HTR-8/SVneo (cell line): ENCODE results near the gene ETV5.

Experiments used
- DNase-seq: peaks from one replicate; pipeline ENCODE4 v3.0.0; 2011; ENCODE audit warnings: low spot score, mixed read lengths; ENCODE audit not compliant: insufficient read length
- FAIRE-seq: peaks from 2 replicates; lab custom pipeline; 2011; peaks lifted over from hg19 to GRCh38; lab: Jason Lieb, UNC

Gene ETV5

DNA sequence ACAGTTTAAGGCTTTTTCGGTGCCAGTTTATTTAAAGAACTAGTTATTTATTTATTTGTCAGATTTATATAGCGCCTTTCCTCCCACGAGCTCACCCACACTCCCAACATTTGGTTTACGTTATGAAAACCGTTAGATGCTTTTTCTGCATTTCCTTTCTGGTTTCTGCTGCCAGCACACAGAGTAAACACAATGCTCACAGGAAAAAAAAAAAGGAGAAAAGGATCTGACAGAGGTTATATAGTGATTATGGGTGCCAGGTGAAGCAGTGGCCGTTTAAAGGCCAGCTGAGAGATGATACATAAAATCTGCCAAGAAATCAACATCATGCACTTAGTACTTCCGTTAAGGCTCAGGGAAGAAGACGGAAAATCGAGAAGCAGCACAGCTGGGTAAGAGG, 37.9 kb downstream of the ETV5 start:
- DNase-seq = no peak
- FAIRE-seq = no peak

DNA sequence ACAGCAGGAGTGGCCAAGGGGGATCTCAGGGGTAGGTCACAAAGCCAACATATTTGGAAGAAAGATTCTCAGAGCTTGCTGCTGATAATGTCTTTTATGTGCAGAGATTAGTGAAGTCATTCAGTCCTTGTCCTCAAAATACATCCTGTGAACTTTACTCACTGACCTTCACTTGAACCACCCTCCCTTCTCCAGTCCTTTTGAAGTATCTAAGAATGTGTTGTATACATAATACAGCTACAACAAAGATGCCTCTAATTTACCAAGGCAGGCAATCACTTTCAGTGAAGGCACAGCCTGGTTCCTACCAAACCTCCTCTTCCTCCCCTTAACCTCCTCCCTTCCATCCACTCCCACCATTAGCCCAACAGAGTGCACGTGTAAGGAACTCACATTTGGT, 38.3 kb downstream of the ETV5 start:
- FAIRE-seq (no peak), DNase-seq (no peak)

DNA sequence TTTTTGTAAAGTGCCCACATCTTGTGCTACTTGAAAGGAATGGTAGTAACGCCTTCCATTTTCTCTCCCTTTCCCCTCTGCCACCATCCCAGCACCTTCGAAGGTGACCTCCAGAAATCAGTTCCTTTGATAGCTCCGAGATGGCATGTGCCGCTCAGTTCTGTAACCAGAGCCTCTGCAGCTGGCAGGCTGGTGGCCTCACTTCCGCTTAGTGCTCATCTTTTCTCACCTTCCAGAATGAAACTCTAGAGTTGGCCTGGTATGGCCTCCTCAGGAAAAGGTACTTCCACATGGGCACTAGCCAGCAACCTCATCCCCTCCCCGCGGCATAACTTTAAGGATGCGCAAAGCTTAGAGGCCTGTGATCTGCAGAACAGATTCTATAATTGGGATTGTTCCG, 38.8 kb downstream of the ETV5 start:
- no peak for FAIRE-seq
- DNase-seq = no peak

DNA sequence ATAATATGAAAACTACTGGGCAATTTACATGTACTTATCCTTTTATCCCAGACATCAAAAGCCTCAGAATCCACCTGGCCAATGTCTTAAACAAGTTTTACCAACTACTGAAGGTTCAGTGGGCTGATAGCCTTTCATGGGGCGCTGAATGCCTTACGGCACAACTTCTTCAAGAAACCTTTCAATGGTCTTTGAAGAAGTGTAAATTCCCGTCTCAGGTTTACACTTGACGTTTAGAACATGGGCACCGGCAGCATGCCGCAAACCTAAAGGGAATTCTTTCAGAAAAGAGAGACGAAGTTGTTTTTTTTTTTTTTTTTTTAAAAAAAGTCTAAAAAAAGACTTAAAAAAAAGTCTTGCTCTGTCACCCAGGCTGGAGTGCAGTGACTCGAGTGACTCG, 39.7 kb downstream of the ETV5 start:
- no peak for FAIRE-seq
- no peak for DNase-seq

DNA sequence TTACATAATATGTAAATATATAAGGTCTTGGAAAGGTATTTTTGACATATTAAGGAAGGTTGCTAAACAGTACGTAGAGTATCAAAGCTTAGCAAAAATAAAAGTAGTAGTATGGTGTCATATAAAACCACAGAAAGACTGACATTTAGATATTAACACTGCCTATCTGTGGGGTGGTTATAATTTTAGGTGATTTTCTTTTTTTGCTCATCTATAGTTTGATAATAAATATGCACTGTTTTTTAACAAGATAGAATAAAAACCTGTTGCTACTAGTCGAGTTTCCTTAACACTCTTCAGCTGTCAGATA, 40.7 kb downstream of the ETV5 start:
- FAIRE-seq (no peak), DNase-seq (no peak)

DNA sequence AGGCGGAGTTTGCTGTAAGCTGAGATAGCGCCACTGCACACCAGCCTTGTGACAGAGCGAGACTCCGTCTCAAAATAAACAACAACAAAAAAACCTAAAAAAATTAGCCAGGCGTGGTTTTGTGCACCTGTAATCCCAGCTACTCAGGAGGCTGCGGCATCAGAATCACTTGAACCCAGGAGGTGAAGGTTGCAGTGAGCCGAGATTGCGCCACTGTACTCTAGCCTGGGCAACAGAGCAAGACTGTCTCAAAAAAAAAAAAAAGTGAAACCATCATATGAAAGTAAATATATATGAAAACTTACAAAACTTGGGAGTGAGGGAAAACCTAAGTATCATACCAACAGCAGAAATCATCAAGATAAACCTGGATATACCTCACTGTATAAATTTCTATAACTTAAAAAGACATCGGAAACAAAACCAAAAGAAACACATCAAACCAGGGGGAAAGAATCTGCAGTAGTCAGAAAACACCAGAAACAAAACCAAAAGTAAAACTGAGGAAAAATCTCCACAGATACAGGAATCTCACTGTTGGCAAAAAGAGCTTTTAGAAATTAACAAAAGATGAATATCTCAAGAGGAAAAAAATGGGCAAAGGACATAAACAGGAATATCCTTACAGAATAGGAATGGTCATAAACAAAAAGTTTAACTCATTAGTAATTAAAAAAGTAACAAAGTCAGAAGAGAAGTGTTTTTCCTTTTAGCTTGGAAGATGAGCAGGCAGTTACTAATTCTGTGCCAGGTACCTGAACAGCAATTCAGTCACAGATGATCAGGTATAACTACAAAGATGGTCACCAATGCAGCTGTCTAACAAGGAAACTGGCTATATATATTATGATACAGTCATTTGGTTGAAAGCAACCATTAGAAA, 41.3 kb downstream of the ETV5 start:
- no peak for DNase-seq
- no peak for FAIRE-seq

DNA sequence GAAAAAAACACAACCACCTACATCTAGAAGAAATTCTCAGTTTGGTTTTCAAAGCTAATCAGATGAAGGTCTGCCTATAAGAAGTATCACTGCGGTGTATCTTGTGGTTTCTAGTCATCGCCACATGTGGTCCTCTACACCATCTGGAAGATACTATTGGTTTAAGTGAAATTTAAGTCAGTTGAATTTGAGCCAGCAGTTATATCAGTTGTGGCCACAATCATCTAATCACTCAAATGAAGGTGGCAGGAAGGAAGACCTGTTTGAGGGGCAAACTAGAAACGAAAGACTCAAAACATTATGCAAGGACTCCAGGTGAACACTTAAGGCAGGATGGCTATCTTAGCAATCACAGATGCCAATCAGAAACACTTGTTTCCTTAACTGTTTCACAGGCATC, 48.7 kb downstream of the ETV5 start:
- DNase-seq (no peak), FAIRE-seq (no peak)

DNA sequence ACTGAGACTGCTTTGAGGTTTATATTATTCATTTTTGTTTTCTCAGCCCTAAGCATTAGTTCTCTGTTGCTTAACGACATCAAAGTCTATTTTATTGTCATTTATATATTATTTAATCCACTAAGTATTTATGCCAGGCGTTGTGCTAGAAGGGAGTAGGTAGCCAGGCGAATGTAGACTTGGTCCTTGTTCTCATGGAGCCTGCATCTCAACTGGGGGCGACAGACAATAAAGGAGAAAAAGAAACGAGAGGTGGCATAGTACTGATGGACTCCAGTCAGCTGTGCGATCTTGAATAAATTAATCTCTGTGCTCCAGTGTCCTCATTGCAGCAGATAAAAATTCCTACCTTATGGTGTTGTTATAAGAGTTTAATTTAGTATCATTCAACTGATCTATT, 49.7 kb downstream of the ETV5 start:
- no peak for FAIRE-seq
- no peak for DNase-seq

DNA sequence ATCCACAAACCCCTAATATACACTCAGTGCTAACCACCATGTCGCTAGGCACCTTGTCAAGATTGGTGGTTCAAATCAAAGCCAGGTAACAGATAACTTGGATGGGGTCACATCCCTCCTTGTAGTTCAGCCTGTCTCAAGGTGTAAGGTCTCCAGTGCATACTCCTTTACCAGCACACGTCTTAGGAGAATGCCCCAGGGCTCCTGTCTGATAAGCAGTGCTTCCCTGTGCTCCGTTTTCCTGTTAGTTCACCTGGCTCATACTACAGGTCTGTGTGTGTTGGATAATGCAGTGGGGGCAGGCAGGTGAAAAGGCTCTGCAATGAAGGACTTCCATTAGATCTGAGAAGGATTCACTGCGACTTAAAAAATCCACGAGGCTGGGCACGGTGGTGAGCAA, 50.7 kb downstream of the ETV5 start:
- DNase-seq = no peak
- FAIRE-seq = no peak

DNA sequence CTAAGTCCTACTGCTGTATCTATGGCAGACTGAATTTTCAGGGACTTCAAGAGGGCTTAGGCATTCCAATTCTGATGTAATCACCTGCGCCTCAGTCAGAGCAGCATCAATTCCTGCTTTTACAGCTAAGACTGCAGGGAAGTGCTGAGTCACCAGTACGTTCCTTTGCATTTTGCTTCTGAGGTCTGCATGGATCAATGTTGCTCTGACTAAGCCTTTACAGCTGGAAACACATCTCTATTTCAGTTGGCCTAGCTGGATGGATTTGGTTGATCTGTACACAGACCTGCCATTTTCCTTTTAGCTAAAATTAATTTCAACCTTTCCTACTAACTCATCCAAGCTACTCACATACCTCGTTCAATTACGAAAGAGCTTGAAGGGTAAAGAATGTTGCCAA, 51.3 kb downstream of the ETV5 start:
- FAIRE-seq = no peak
- DNase-seq = peak; percentile 6

DNA sequence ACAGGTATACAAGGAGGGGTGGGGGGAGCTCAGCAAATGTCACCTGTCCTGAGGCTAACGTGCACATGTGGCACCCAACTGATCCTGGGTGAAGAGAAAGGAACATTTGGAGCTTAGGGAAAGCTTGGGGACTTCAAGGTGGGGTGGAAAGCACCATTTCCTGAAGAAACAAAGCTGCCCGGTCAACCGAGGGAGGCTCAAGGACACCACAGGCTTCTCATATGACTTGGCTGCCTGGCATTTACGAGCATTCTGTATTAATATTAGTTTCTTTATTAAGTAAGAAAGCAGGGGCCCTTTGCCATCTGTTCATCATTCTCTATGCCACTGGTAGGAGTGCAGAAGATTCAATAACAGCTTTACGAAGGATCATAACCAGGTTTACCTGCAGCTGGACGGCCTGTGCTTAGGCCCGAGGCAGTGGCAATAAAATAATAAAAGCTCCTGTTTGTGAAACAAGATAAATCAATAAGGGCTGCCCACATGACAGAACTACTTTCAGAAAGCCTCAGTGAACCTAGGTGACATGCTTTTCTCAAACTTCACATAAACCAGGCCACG, 54.0 kb downstream of the ETV5 start:
- FAIRE-seq = no peak
- DNase-seq = no peak

DNA sequence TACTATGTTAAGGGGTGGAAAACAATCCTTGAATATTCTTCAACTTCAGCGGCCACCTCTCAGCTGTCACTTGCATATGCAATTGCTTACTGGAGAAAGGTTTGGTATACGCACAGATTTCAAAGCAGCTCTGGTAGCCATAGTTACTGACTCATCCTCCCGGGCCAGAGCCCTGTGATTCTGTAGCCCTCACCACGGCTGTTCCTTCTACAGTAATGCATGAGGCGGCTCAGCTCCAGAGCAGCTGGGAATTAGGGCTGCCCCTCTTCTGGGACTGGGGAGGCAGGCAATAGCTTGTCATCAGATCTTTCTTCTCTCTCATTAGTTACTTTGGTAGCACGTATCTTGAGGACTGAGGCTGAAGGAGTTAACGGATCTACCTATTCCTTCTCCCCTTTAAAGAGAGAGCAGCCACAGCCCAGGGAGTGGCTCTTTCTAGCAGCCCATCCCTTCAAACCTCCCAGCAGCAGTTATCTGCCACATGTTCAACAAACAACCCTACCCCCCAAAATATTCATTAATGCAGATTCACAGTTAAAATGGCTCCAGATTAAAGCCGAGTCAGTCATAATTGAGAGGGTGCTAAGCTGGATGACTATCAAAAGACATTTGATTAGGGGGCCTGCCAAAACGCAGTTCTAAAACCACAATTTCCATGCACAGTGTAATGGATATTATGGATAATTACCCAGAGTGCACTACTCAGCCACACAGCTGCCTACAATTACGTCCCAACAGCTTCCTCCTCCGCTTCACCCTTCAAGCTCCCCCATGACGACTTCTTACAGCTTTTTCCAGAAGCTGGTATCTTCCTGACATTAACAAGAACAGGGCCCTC, 54.7 kb downstream of the ETV5 start:
- FAIRE-seq (no peak), DNase-seq (no peak)

DNA sequence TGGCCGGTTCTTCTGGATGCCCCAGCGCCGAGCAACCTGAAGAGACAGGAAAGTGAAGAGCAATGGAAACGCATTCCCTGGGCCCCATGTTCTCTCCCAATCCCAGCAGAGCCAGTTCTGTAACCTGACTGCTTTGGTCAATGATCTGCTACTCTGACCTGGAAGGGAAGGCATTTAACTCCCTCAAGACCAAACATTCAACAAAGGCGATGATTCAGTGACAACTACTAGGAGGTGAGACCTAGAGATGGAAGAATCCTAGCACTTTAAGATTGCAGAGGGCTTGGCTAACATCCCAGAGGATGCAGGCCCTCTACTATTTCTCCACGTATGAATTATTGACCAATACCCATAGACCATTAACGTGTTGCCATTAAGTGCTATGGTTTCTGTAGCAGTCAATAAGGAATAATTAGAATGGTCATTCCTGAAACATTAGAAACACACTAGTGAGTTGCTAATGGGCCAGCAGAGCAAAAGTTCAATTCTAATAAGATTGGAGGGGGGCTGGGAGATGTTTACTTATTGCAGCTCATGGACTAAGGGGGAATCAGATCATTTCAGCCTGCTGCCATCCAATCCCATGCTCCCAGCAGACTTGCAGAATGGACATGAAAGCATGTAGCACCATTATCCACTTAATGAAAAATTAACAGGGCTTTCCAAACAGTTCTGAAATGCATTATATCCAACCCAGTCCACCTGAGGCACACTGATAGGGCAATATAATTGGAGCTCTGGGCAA, 56.6 kb downstream of the ETV5 start:
- no peak for DNase-seq
- FAIRE-seq = no peak

DNA sequence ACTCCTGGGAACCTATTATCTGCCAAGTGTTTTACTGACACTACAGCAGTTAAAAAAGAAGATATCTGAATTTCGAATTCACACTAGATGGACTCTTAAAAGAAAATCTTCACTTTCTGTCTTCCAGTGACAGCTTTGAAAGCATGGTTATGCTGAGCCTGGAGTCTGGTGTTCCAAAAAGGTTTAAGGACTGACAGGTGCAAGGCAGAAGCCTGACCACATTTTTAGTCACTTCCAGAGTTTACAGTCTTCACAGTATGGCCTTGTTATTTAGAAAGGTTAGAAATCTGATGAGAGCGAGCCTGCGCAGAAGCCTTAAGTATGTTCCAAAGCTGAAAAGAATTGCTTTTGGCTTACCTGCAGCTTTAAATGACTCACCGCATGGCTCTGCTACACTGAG, 59.9 kb downstream of the ETV5 start:
- no peak for DNase-seq
- FAIRE-seq = no peak

DNA sequence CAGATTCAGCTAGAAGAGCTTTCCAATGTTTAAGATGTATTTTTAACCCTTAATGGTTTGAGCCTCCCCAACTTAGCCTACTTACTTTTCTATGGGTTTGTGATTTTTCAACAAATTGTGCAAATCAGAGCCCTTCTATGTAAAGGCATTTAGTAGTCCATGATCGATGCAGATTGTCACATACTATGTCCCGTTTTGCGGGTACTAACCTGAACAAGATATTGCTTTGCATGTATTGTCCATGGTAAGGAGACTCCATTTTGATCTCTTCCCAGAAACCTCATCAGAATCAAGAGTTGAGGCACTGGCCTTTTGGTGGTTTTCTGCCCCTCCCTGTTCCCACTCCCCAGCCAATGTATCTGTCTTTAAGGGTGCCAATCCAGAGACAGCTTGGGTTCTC, 60.8 kb downstream of the ETV5 start:
- DNase-seq (no peak), FAIRE-seq (no peak)

DNA sequence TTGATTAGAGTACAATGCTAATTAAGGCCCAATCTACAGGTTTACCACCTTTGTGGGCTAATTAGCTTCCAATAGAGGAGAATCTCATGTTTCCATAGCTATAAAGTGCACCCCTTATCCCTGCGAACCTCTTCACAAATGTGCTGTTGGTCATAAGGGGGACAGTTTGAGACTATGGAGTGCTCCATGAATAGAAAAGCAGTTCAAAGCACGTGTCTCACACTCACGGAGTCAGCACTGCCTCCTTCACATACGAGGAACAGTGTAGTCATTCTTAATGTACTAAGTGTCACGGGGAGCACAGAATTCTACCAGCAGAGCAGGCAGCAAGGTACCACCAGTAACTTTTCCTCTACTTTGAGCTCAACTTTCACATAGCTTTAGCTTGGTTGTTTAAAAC, 62.1 kb downstream of the ETV5 start:
- DNase-seq = no peak
- FAIRE-seq = no peak

DNA sequence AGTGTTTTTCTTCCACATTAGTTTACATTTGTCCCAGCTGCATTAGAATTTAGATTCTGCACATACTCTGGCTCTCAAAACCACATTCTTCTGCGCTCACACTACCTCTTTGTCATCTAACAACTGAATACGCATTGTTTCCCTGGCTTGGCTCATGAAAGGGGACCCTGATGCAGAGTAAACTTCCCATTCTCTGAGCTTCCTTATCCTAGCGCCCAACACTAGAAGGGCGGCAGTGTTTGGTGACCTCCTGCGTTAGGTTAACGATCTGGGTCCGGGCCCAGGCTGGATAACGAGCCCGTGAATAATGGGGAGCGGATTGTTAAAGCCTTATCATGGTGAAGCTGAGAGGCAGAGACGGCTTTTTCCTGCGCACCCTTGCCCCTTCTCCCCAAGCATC, 63.9 kb downstream of the ETV5 start:
- DNase-seq (no peak), FAIRE-seq (no peak)

DNA sequence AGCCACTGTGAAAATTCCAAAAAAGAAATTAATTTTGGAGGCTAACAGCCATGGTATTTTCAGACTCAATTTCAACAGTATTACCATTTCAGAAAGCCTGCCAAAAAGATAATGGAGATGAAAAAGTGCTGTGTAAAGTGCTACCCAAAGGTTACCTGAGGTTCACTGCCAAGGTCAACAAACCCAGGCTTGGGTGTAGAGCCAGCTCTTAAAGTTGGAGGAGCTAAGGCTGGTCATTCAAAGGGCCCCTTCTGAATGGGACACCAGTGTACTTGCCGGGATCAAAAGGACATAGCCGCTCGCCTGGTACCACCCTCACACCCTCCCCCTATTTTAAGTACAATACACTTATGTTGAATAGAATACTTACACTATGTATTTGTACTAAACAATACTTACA, 64.5 kb downstream of the ETV5 start:
- FAIRE-seq (no peak), DNase-seq (no peak)

DNA sequence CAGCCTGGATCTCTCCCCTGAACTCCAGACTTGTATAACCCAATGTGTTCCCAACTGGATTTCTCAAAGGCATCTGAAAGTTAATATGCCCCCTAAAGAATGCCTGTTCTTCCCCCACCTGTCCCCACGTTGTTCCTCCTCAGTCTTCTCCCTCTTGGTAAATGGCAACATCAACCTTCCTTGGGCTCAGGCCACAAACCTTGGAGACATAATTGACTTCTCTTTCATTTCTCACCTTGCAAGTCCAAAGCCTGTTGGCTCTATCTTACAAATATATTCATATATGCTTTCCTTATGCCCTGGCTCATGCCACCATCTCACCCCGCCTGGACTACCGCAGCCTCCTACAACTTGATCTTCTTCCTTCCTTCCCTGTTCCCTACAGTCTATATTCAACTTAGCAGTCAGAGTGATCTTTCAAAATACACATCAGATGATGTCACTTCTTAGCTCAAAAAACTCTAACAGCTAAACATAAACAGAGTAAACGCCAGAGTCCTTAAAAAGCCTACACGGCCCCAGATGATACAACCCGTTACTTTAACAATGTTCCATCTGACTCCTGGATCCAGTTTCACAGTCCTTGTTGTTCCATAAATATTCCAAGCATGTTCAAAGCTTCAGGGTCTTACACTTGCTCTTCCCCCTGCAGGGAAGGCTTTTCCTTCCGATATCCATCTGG, 66.2 kb downstream of the ETV5 start:
- DNase-seq = no peak
- FAIRE-seq = no peak

DNA sequence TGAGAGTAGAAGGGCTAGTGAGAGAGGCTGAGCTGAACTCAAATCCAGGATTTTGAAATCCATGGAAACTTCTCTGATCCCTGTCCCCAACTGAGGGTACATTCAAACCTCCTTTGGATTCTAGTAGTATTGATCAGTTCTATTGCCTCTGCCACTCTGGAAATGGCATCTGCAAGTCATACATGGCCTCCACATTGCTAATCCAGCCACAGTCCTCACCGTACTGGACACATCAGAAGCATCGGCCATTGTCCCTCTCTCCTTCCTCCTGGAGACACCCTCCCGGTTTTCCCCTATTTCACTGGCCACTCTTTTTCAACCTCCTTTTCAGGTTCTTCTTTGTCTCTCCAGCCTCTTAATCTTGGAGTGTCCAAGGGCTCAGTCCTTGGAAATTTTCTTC, 66.9 kb downstream of the ETV5 start:
- DNase-seq (no peak), FAIRE-seq (no peak)
